ENCODE results near the gene CDH23.

Gene CDH23

GRCh38 chr10:71687077-71687476 lies 290.4 kb downstream of the CDH23 start:
- DNase-seq (ENCODE audit: low read depth in 2 of 2), result no peak

- DNase-seq (ENCODE audit: low read depth in 2 of 2), result no peak
These were observed 290.8 kb downstream of the CDH23 start for GRCh38 chr10:71687480-71687879.

GRCh38 chr10:71688256-71688655 lies 291.5 kb downstream of the CDH23 start:
- no peak for DNase-seq (ENCODE audit: low read depth in 2 of 2)

GRCh38 chr10:71690094-71690720 lies 293.5 kb downstream of the CDH23 start:
- DNase-seq (ENCODE audit: low read depth in 2 of 2), result no peak

- DNase-seq (ENCODE audit: low read depth in 2 of 2), result no peak
These were observed 294.7 kb downstream of the CDH23 start for GRCh38 chr10:71691405-71691804.

- no peak for DNase-seq (ENCODE audit: low read depth in 2 of 2)
These were observed 296.0 kb downstream of the CDH23 start for GRCh38 chr10:71692598-71693306.

- no peak for DNase-seq (ENCODE audit: low read depth in 2 of 2)
These were observed 296.7 kb downstream of the CDH23 start for GRCh38 chr10:71693377-71693776.

GRCh38 chr10:71694039-71694501 lies 297.4 kb downstream of the CDH23 start:
- no peak for DNase-seq (ENCODE audit: low read depth in 2 of 2)

GRCh38 chr10:71694567-71694968 lies 297.8 kb downstream of the CDH23 start:
- no peak for DNase-seq (ENCODE audit: low read depth in 2 of 2)

GRCh38 chr10:71695502-71696476 lies 299.1 kb downstream of the CDH23 start:
- DNase-seq (ENCODE audit: low read depth in 2 of 2), result no peak

- peak; percentile 58 to 60 for DNase-seq (ENCODE audit: low read depth in 2 of 2)
These were observed 300.1 kb downstream of the CDH23 start for GRCh38 chr10:71696628-71697326.

GRCh38 chr10:71697938-71698709 lies 301.4 kb downstream of the CDH23 start:
- DNase-seq (ENCODE audit: low read depth in 2 of 2), result peak; percentile 65 to 68

GRCh38 chr10:71698737-71699136 lies 302.0 kb downstream of the CDH23 start:
- no peak for DNase-seq (ENCODE audit: low read depth in 2 of 2)

GRCh38 chr10:71700731-71701368 lies 304.1 kb downstream of the CDH23 start:
- DNase-seq (ENCODE audit: low read depth in 2 of 2), result no peak

- DNase-seq (ENCODE audit: low read depth in 2 of 2), result no peak
These were observed 304.9 kb downstream of the CDH23 start for GRCh38 chr10:71701496-71702132.

GRCh38 chr10:71703577-71703976 lies 306.9 kb downstream of the CDH23 start:
- no peak for DNase-seq (ENCODE audit: low read depth in 2 of 2)

GRCh38 chr10:71704816-71705215 lies 308.1 kb downstream of the CDH23 start:
- DNase-seq (ENCODE audit: low read depth in 2 of 2), result no peak

- DNase-seq (ENCODE audit: low read depth in 2 of 2), result no peak
These were observed 308.9 kb downstream of the CDH23 start for GRCh38 chr10:71705582-71705981.

GRCh38 chr10:71706216-71707121 lies 309.7 kb downstream of the CDH23 start:
- no peak for DNase-seq (ENCODE audit: low read depth in 2 of 2)

Data from stimulated activated CD8-positive, alpha-beta memory T cell treated with anti-CD3 and anti-CD28 coated beads, Interleukin-2, amount 100 ng/mL, for 48 hours (primary cell).